NOMO-1 (cell line): ENCODE measurements around the gene TAMALIN.
A peak's percentile ranks its signal among the peaks of the same experiment; 100 is the strongest.
"Not testable (repeated sequence)": the region's sequence is repeated elsewhere in the genome, so short reads cannot be mapped to it uniquely, and the experiment has no call there.

ENCODE experiments used
- DNase-seq, 2 experiments: peaks; one replicate each; lab custom pipeline; 2025; ENCODE audit not compliant: unreplicated experiment in 2 of 2; lab: John Stamatoyannopoulos, UW

The TAMALIN gene

GRCh38 chr12:52006726-52007157 is at the start of gene TAMALIN:
Gene TAMALIN, plus strand, starts transcription at chr12:52006946. Its CDS starts 74 bp downstream, at chr12:52007020.
- DNase-seq, result peak in 1 of 2 experiments; percentile 23

GRCh38 chr12:51958542-51958941 is 48.2 kb upstream of the TAMALIN start:
- DNase-seq, result no peak

- no peak for DNase-seq
These were observed 47.5 kb upstream of the TAMALIN start for GRCh38 chr12:51959211-51959610.

GRCh38 chr12:51959921-51960320 is 46.8 kb upstream of the TAMALIN start:
- no peak for DNase-seq

GRCh38 chr12:51960488-51960887 is 46.3 kb upstream of the TAMALIN start:
- DNase-seq, result no peak

GRCh38 chr12:51960890-51961289 is 45.9 kb upstream of the TAMALIN start:
- DNase-seq, result no peak

GRCh38 chr12:51961834-51962233 is 44.9 kb upstream of the TAMALIN start:
- no peak for DNase-seq

GRCh38 chr12:51962737-51963136 is 44.0 kb upstream of the TAMALIN start:
- no peak for DNase-seq

- DNase-seq, result no peak
These were observed 43.3 kb upstream of the TAMALIN start for GRCh38 chr12:51963477-51963876.

GRCh38 chr12:51969643-51970042 is 37.1 kb upstream of the TAMALIN start:
- no peak for DNase-seq

- peak; percentile 15 to 26 for DNase-seq
These were observed 35.7 kb upstream of the TAMALIN start for GRCh38 chr12:51970904-51971646.

- DNase-seq, result peak; percentile 47 to 72
These were observed 34.9 kb upstream of the TAMALIN start for GRCh38 chr12:51971679-51972421.

GRCh38 chr12:51972422-51972812 is 34.3 kb upstream of the TAMALIN start:
- DNase-seq, result peak; percentile 24 to 40

- peak; percentile 97 for DNase-seq
These were observed 33.9 kb upstream of the TAMALIN start for GRCh38 chr12:51972849-51973273.

- DNase-seq, result no peak
These were observed 33.2 kb upstream of the TAMALIN start for GRCh38 chr12:51973560-51973959.

- DNase-seq, result no peak
These were observed 32.1 kb upstream of the TAMALIN start for GRCh38 chr12:51974646-51975045.

GRCh38 chr12:51975196-51975595 is 31.6 kb upstream of the TAMALIN start:
- DNase-seq, result no peak

- DNase-seq, result peak; percentile 44 to 47
These were observed 30.2 kb upstream of the TAMALIN start for GRCh38 chr12:51976376-51977160.

GRCh38 chr12:51977320-51977753 is 29.4 kb upstream of the TAMALIN start:
- DNase-seq, result no peak

- not testable (repeated sequence) for DNase-seq
These were observed 27.4 kb upstream of the TAMALIN start for GRCh38 chr12:51979306-51979705.
